Thyroid gland (tissue), 4 donors: ENCODE measurements around the gene ZNF154. TPM values are rescaled to one million over a fixed set of nuclear protein-coding genes. Genes with fewer than 3 reads are reported as not detected.

Source experiments
- DNase-seq, 2 donors: peaks; one replicate each; pipeline ENCODE4 v3.0.0-alpha.2; 2019
- H3K27ac ChIP-seq, 3 donors: fragments of 200-600 bp; sonication (generic); 1 replicate in 2 of 3; 2 replicates in 1 of 3; pipeline ENCODE4 v1.5.1; 2016 to 2019; ENCODE audit warnings: mild to moderate bottlenecking in 1 of 3, moderate library complexity in 1 of 3
- H3K27me3 ChIP-seq: fragments of 200-600 bp; sonication (generic); one replicate; pipeline ENCODE4 v1.5.1; 2019
- H3K36me3 ChIP-seq, 2 donors: fragments of 200-600 bp; sonication (generic); one replicate each; pipeline ENCODE4 v1.5.1; 2016 to 2019
- H3K4me1 ChIP-seq, 2 donors: fragments of 200-600 bp; sonication (generic); one replicate each; pipeline ENCODE4 v1.5.1; 2017 to 2019
- H3K4me3 ChIP-seq, 3 donors: fragments of 200-600 bp; sonication (generic); replicated peaks in 1 of 3; 1 replicate in 2 of 3; 2 replicates in 1 of 3; pipeline ENCODE4 v1.5.1; 2016; ENCODE audit warnings: mild to moderate bottlenecking in 1 of 3
- H3K9me3 ChIP-seq: fragments of 200-600 bp; sonication (generic); one replicate; pipeline ENCODE4 v1.5.1; 2017
- CTCF ChIP-seq, 6 experiments: fragments of 200-600 bp in 3 of 6; fragments of 450-650 bp in 3 of 6; sonication (generic) in 3 of 6; IDR thresholded peaks; one replicate each; pipeline ENCODE4 v1.5.1; 2016 to 2019; ENCODE audit warnings: antibody characterized with exemption in 6 of 6, mild to moderate bottlenecking in 2 of 6, inconsistent platforms in 1 of 6, moderate library complexity in 1 of 6
- POLR2A ChIP-seq, 2 donors: fragments of 450-650 bp; IDR thresholded peaks; one replicate each; pipeline ENCODE4 v1.6.1; 2017; ENCODE audit warnings: antibody characterized with exemption in 2 of 2, mild to moderate bottlenecking in 2 of 2, moderate library complexity in 1 of 2
- WGBS, 2 donors: methylation state at CpG; one replicate each; pipeline ENCODE4 v1.1.5; 2017; 5-methylcytosine and 5-hydroxymethylcytosine counted together
- intact Hi-C: fragments of 100-400 bp; cut with DNase I; formaldehyde crosslinking; loops from one replicate; pipeline ENCODE4 v1.15.1; 2023
- total RNA-seq, 4 donors: library from RNA; depleted of rRNA; stranded (reverse); fragments of >200 nt; gene quantifications; one replicate each; pipeline ENCODE4 v1.2.3, GENCODE V29; 2016

Gene ZNF154
- total RNA-seq, 4 donors from 2014 or later: 15.6 to 25.8 (median 18.2) TPM

- Histone ChIP-seq H3K4me1 (no peaks in the 10 kb centered on the region), H3K27me3 (no peaks in the 10 kb centered on the region), H3K36me3 (peaks cover 24 to 37% of the 10 kb centered on the region in 2 donors), H3K4me3 (no peak overlapping the region), H3K9me3 (no peaks in the 10 kb centered on the region), H3K27ac (no peak overlapping the region)
- TF ChIP-seq POLR2A (IDR thresholded peaks at IDR 0.05): no peak
- TF ChIP-seq CTCF (IDR thresholded peaks at IDR 0.05): no peak
- DNase-seq: no peak
- intact Hi-C loops: no loop called here
- WGBS, 2 donors: 85 to 93% methylated on average over 4 of the region's 4 CpGs
Observed at GRCh38 chr19:57719901-57720519, 11.0 kb upstream of the ZNF154 start.

- peaks cover 24 to 37% of the 10 kb centered on the region in 2 donors for H3K36me3 ChIP-seq
- DNase-seq: no peak
Observed at GRCh38 chr19:57719424-57719823, 10.4 kb upstream of the ZNF154 start.

GRCh38 chr19:57712222-57712621 is 3.2 kb upstream of the ZNF154 start:
- Histone ChIP-seq H3K4me1 (peaks cover 8 to 9% of the 10 kb centered on the region in 2 donors), H3K27ac (no peak overlapping the region), H3K27me3 (no peaks in the 10 kb centered on the region), H3K4me3 (no peak overlapping the region), H3K36me3 (no peaks in the 10 kb centered on the region), H3K9me3 (no peaks in the 10 kb centered on the region)
- WGBS, 2 donors: 50 to 73% methylated on average over 1 of the region's 1 CpG
- TF ChIP-seq POLR2A (IDR thresholded peaks at IDR 0.05) (no peak), CTCF (IDR thresholded peaks at IDR 0.05) (no peak)
- DNase-seq: no peak
- intact Hi-C loops: no loop called here

More at GRCh38 chr19:57719424-57719823, 10.4 kb upstream of the ZNF154 start:
- no peak for TF ChIP-seq CTCF (IDR thresholded peaks at IDR 0.05)
- no peak for TF ChIP-seq POLR2A (IDR thresholded peaks at IDR 0.05)
- Histone ChIP-seq H3K4me1 (no peaks in the 10 kb centered on the region), H3K9me3 (no peaks in the 10 kb centered on the region), H3K27me3 (no peaks in the 10 kb centered on the region), H3K27ac (no peak overlapping the region), H3K4me3 (no peak overlapping the region)
- intact Hi-C loops: no loop called here

GRCh38 chr19:57709616-57710015 is 612 bp upstream of the ZNF154 start:
- peak overlapping the region; percentile 86 to 94 (median 92) for H3K27ac ChIP-seq

More at GRCh38 chr19:57709616-57710015, 612 bp upstream of the ZNF154 start:
- 59 to 60% methylated on average over 15 of the region's 15 CpGs for WGBS, 2 donors
- no peak for DNase-seq
- no peaks in the 10 kb centered on the region for H3K36me3 ChIP-seq
- peaks cover 24 to 25% of the 10 kb centered on the region in 2 donors for H3K4me1 ChIP-seq
- no peaks in the 10 kb centered on the region for H3K9me3 ChIP-seq
- TF ChIP-seq CTCF (IDR thresholded peaks at IDR 0.05) (no peak), POLR2A (IDR thresholded peaks at IDR 0.05) (no peak)
- H3K4me3 ChIP-seq: peak overlapping the region in 2 of 3 donors; percentile 23 to 64
- no peaks in the 10 kb centered on the region for H3K27me3 ChIP-seq
- intact Hi-C loops: no loop called here
